GM08714 (cell line): ENCODE measurements around the gene CHAT.
"Not testable (repeated sequence)": the region's sequence is repeated elsewhere in the genome, so short reads cannot be mapped to it uniquely, and the experiment has no call there.

Experiments
- H3K4me3 ChIP-seq: fragments of 200-500 bp; sonication (Bioruptor generic); 2 replicates; pipeline ENCODE4 v1.5.1; 2014; ENCODE audit warnings: mild to moderate bottlenecking, low read length, inconsistent platforms
- ZNF274 ChIP-seq: IDR thresholded peaks from 2 replicates; pipeline ENCODE4 v1.6.1; 2012; ENCODE audit warnings: mild to moderate bottlenecking, low read depth, low read length

CHAT gene

GRCh38 chr10:49667991-49668390 is 54.2 kb downstream of the CHAT start:
- TF ChIP-seq ZNF274: no peak
- H3K4me3 ChIP-seq: no peak overlapping the region

GRCh38 chr10:49668684-49669083 is 54.8 kb downstream of the CHAT start:
- no peak for TF ChIP-seq ZNF274
- no peak overlapping the region for H3K4me3 ChIP-seq

- H3K4me3 ChIP-seq: peak overlapping the region; percentile 30; the same call in 1 of the 2 replicates
- no peak for TF ChIP-seq ZNF274
Observed at GRCh38 chr10:49678827-49679479, 65.1 kb downstream of the CHAT start.

- H3K4me3 ChIP-seq: peak within 1 kb of the TSS; percentile 30; the same call in 1 of the 2 replicates
- no peak for TF ChIP-seq ZNF274
Observed at GRCh38 chr10:49679480-49679893, 65.7 kb downstream of the CHAT start, which contains the start of gene C10orf53. C10orf53 (plus strand) TSS chr10:49679651; CDS start chr10:49679698, 47 bp downstream.

- not testable (repeated sequence) for H3K4me3 ChIP-seq
Observed at GRCh38 chr10:49682449-49682848, 68.6 kb downstream of the CHAT start.

- no peak for TF ChIP-seq ZNF274
- H3K4me3 ChIP-seq: no peak overlapping the region
Observed at GRCh38 chr10:49682879-49683278, 69.0 kb downstream of the CHAT start.

GRCh38 chr10:49686651-49687050 is 72.8 kb downstream of the CHAT start:
- TF ChIP-seq ZNF274: no peak

GRCh38 chr10:49688261-49688846 is 74.5 kb downstream of the CHAT start:
- H3K4me3 ChIP-seq: no peak overlapping the region
- no peak for TF ChIP-seq ZNF274

More at GRCh38 chr10:49686651-49687050, 72.8 kb downstream of the CHAT start:
- H3K4me3 ChIP-seq: no peak overlapping the region

GRCh38 chr10:49688920-49689319 is 75.1 kb downstream of the CHAT start:
- H3K4me3 ChIP-seq: no peak overlapping the region
- TF ChIP-seq ZNF274: no peak

GRCh38 chr10:49689882-49690510 is 76.2 kb downstream of the CHAT start:
- TF ChIP-seq ZNF274: no peak
- no peak overlapping the region for H3K4me3 ChIP-seq

GRCh38 chr10:49690698-49691356 is 77.0 kb downstream of the CHAT start:
- no peak overlapping the region for H3K4me3 ChIP-seq
- TF ChIP-seq ZNF274: no peak

GRCh38 chr10:49691588-49691987 is 77.8 kb downstream of the CHAT start:
- no peak for TF ChIP-seq ZNF274
- no peak overlapping the region for H3K4me3 ChIP-seq

GRCh38 chr10:49694466-49694865 is 80.6 kb downstream of the CHAT start:
- H3K4me3 ChIP-seq: no peak overlapping the region
- TF ChIP-seq ZNF274: no peak

GRCh38 chr10:49696311-49696710 is 82.5 kb downstream of the CHAT start:
- TF ChIP-seq ZNF274: no peak
- no peak overlapping the region for H3K4me3 ChIP-seq

GRCh38 chr10:49698679-49699078 is 84.8 kb downstream of the CHAT start:
- TF ChIP-seq ZNF274: no peak
- no peak overlapping the region for H3K4me3 ChIP-seq
